Measurements from ENCODE around the gene DIPK1B.

Gene DIPK1B

GRCh38 chr9:136691316-136692184, 20.8 kb upstream of the DIPK1B start:
- no peak for DNase-seq (ENCODE audit: low read depth)
- TF ChIP-seq CTCF (conservative IDR thresholded peaks at IDR 0.05; ENCODE audit: control insufficient read depth, insufficient read depth, low read depth, low read length): no peak
- H3K4me3 ChIP-seq (ENCODE audit: control insufficient read depth, low read depth, low read length): no peak overlapping the region

GRCh38 chr9:136692185-136693134, 19.9 kb upstream of the DIPK1B start:
- TF ChIP-seq CTCF (conservative IDR thresholded peaks at IDR 0.05; ENCODE audit: control insufficient read depth, insufficient read depth, low read depth, low read length): no peak
- DNase-seq (ENCODE audit: low read depth): no peak
- no peak overlapping the region for H3K4me3 ChIP-seq (ENCODE audit: control insufficient read depth, low read depth, low read length)

GRCh38 chr9:136693135-136693489, 19.3 kb upstream of the DIPK1B start:
- no peak overlapping the region for H3K4me3 ChIP-seq (ENCODE audit: control insufficient read depth, low read depth, low read length)
- DNase-seq (ENCODE audit: low read depth): no peak
- no peak for TF ChIP-seq CTCF (conservative IDR thresholded peaks at IDR 0.05; ENCODE audit: control insufficient read depth, insufficient read depth, low read depth, low read length)

- no peak for TF ChIP-seq CTCF (conservative IDR thresholded peaks at IDR 0.05; ENCODE audit: control insufficient read depth, insufficient read depth, low read depth, low read length)
- H3K4me3 ChIP-seq (ENCODE audit: control insufficient read depth, low read depth, low read length): no peak overlapping the region
- peak; percentile 51 for DNase-seq (ENCODE audit: low read depth)
Observed at GRCh38 chr9:136693490-136694162, 18.7 kb upstream of the DIPK1B start.

GRCh38 chr9:136694163-136694871, 18.1 kb upstream of the DIPK1B start:
- no peak overlapping the region for H3K4me3 ChIP-seq (ENCODE audit: control insufficient read depth, low read depth, low read length)
- peak; percentile 30 for DNase-seq (ENCODE audit: low read depth)
- TF ChIP-seq CTCF (conservative IDR thresholded peaks at IDR 0.05; ENCODE audit: control insufficient read depth, insufficient read depth, low read depth, low read length): peak; percentile 70

- H3K4me3 ChIP-seq (ENCODE audit: control insufficient read depth, low read depth, low read length): no peak overlapping the region
- no peak for TF ChIP-seq CTCF (conservative IDR thresholded peaks at IDR 0.05; ENCODE audit: control insufficient read depth, insufficient read depth, low read depth, low read length)
- DNase-seq (ENCODE audit: low read depth): no peak
Observed at GRCh38 chr9:136694872-136695247, 17.5 kb upstream of the DIPK1B start.

All from fibroblast of mammary gland (primary cell).